KMS-11 (cell line): Measurements from ENCODE around the gene CACNG6.

Experiments
- H2AFZ ChIP-seq: fragments of 200-600 bp; sonication (generic); 2 replicates; pipeline ENCODE4 v1.6.1; 2016; ENCODE audit warnings: antibody characterized with exemption, mixed run types, low read depth
- H3K27ac ChIP-seq: fragments of 200-600 bp; sonication (generic); 2 replicates; pipeline ENCODE4 v1.6.1; 2016; ENCODE audit warnings: mild to moderate bottlenecking, mixed run types
- H3K27me3 ChIP-seq: fragments of 200-600 bp; sonication (generic); 2 replicates; pipeline ENCODE4 v1.6.1; 2017; ENCODE audit warnings: mild to moderate bottlenecking, low read depth, mixed run types, moderate library complexity; ENCODE audit not compliant: insufficient read depth
- H3K36me3 ChIP-seq: fragments of 200-600 bp; sonication (generic); 2 replicates; pipeline ENCODE4 v1.6.1; 2017; ENCODE audit warnings: mild to moderate bottlenecking, mixed run types; ENCODE audit not compliant: insufficient read depth
- H3K4me1 ChIP-seq: fragments of 200-600 bp; sonication (generic); 2 replicates; pipeline ENCODE4 v1.6.1; 2016; ENCODE audit warnings: mild to moderate bottlenecking, low read depth, mixed run types; ENCODE audit not compliant: poor library complexity, severe bottlenecking
- H3K4me2 ChIP-seq: fragments of 200-600 bp; sonication (generic); 2 replicates; pipeline ENCODE4 v1.7.0; 2016; ENCODE audit warnings: mild to moderate bottlenecking, mixed run types
- H3K4me3 ChIP-seq: fragments of 200-600 bp; sonication (generic); IDR thresholded peaks from 2 replicates; pipeline ENCODE4 v1.6.1; 2017; ENCODE audit warnings: low read depth, low read length, mixed read lengths; ENCODE audit not compliant: insufficient read depth
- H3K79me2 ChIP-seq: fragments of 200-600 bp; sonication (generic); 2 replicates; pipeline ENCODE4 v1.6.1; 2016; ENCODE audit warnings: low read depth, mixed run types; ENCODE audit not compliant: insufficient read depth
- H3K9ac ChIP-seq: fragments of 200-600 bp; sonication (generic); 2 replicates; pipeline ENCODE4 v1.6.1; 2016; ENCODE audit warnings: mild to moderate bottlenecking, mixed run types
- H4K20me1 ChIP-seq: fragments of 200-600 bp; sonication (generic); 2 replicates; pipeline ENCODE4 v1.6.1; 2016; ENCODE audit warnings: mild to moderate bottlenecking, mixed run types; ENCODE audit not compliant: insufficient read depth
- TF ChIP-seq, protein P1 (sequence below): fragments of 200-600 bp; sonication (generic); conservative IDR thresholded peaks from 2 replicates; pipeline ENCODE4 v1.6.1; 2017; ENCODE audit warnings: low read depth, mild to moderate bottlenecking, antibody characterized with exemption, low read length, moderate library complexity, mixed read lengths

The CACNG6 gene

DNA sequence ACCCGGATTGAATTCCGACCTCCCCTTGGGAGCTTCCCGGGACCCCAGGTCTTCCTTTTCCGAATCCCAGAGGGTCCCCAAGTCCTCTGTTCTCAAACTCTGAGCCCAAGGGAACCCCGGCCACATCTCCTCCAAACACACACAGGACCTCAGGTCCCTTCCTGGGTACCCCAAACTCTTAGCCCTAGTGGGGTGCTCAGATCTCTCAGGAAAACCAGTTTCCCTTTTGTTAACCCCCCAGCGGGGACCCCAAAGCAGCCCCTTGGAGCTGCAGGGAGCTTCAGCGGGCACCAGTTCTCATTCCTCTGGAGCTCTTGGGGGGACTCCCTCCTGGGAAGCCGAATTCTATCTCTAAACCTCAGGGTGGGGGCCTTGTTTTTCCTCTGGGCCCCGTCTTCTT is 774 bp downstream of the CACNG6 start:
- Histone ChIP-seq H3K4me2 (no peak overlapping the region), H3K4me3 (no peak overlapping the region)

DNA sequence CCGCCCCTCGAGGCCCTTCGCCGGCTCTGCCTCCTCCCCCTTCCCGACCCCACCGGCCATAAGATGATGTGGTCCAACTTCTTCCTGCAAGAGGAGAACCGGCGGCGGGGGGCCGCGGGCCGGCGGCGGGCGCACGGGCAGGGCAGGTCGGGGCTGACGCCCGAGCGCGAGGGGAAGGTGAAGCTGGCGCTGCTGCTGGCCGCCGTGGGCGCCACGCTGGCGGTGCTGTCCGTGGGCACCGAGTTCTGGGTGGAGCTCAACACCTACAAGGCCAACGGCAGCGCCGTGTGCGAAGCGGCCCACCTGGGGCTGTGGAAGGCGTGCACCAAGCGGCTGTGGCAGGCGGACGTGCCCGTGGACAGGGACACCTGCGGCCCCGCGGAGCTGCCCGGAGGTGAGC is 1.4 kb downstream of the CACNG6 start:
- H3K27me3 ChIP-seq = no peaks in the 10 kb centered on the region; the same call in 1 of the 2 replicates
- H3K4me2 ChIP-seq = no peak overlapping the region

More for the DNA sequence above, 774 bp downstream of the CACNG6 start:
- no peaks in the 10 kb centered on the region; the same call in 1 of the 2 replicates for H3K27me3 ChIP-seq
- H3K27ac ChIP-seq = no peak overlapping the region
- H3K36me3 ChIP-seq = no peaks in the 10 kb centered on the region
- H2AFZ ChIP-seq = no peak overlapping the region
- H4K20me1 ChIP-seq = no peaks in the 10 kb centered on the region
- H3K79me2 ChIP-seq = no peaks in the 10 kb centered on the region
- no peaks in the 10 kb centered on the region for H3K4me1 ChIP-seq
- H3K9ac ChIP-seq = no peak overlapping the region
- TF ChIP-seq, protein P1, sequence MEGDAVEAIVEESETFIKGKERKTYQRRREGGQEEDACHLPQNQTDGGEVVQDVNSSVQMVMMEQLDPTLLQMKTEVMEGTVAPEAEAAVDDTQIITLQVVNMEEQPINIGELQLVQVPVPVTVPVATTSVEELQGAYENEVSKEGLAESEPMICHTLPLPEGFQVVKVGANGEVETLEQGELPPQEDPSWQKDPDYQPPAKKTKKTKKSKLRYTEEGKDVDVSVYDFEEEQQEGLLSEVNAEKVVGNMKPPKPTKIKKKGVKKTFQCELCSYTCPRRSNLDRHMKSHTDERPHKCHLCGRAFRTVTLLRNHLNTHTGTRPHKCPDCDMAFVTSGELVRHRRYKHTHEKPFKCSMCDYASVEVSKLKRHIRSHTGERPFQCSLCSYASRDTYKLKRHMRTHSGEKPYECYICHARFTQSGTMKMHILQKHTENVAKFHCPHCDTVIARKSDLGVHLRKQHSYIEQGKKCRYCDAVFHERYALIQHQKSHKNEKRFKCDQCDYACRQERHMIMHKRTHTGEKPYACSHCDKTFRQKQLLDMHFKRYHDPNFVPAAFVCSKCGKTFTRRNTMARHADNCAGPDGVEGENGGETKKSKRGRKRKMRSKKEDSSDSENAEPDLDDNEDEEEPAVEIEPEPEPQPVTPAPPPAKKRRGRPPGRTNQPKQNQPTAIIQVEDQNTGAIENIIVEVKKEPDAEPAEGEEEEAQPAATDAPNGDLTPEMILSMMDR = no peak

DNA sequence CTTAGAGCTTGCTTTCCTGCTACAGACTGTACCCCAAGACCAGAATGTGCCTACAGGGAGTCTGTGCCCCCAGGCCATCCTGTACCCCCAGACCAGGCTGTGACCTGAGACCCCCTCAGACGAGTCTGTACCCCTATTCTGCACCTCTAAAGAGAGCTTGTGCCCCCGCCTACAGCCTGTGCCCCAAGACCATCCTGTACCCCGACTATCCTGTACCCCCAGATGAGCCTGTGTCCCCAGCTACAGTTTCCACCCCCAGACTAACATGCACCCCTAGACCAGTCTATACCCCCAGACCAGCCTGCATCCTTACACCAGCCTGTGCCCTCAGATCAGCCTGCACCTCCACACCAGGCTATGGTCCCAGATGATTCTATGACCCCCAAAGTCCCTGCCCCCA is 2.0 kb downstream of the CACNG6 start:
- H3K36me3 ChIP-seq = no peaks in the 10 kb centered on the region
- no peaks in the 10 kb centered on the region; the same call in 1 of the 2 replicates for H3K27me3 ChIP-seq
- H3K4me3 ChIP-seq = no peak overlapping the region
- TF ChIP-seq, protein P1 = no peak
- no peaks in the 10 kb centered on the region for H3K79me2 ChIP-seq
- no peak overlapping the region for H3K27ac ChIP-seq
- no peaks in the 10 kb centered on the region for H3K4me1 ChIP-seq
- H2AFZ ChIP-seq = no peak overlapping the region
- H3K9ac ChIP-seq = no peak overlapping the region
- no peaks in the 10 kb centered on the region for H4K20me1 ChIP-seq
- H3K4me2 ChIP-seq = no peak overlapping the region

More for the DNA sequence above, 1.4 kb downstream of the CACNG6 start:
- no peak overlapping the region for H2AFZ ChIP-seq
- no peaks in the 10 kb centered on the region for H3K79me2 ChIP-seq
- no peak overlapping the region for H3K27ac ChIP-seq
- no peaks in the 10 kb centered on the region for H3K4me1 ChIP-seq
- TF ChIP-seq, protein P1 = no peak
- H4K20me1 ChIP-seq = no peaks in the 10 kb centered on the region
- H3K4me3 ChIP-seq = no peak overlapping the region
- H3K9ac ChIP-seq = no peak overlapping the region
- H3K36me3 ChIP-seq = no peaks in the 10 kb centered on the region

DNA sequence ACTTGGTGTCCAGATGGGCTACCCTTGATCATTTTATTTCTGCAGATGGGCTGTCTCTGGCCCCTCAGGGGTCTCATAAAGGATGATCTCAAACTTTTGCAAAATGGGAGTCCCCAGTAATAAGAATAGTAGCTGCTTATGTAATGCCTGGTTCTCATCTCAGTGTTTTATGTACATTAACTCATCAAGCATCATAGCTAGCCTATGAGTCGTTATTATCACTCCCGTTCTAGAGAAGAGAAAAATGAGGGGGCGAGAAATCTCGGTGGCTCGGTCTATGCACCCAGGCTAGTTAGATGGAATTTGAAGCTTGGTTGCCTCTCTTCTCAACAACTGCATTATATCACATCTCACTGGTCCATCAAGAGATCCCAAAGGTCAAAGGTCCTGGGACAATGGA is 3.4 kb downstream of the CACNG6 start:
- TF ChIP-seq, protein P1 = no peak
- Histone ChIP-seq H3K27ac (no peak overlapping the region), H3K4me3 (no peak overlapping the region), H3K79me2 (no peaks in the 10 kb centered on the region), H3K27me3 (no peaks in the 10 kb centered on the region; the same call in 1 of the 2 replicates), H4K20me1 (no peaks in the 10 kb centered on the region), H3K4me1 (no peaks in the 10 kb centered on the region), H3K9ac (no peak overlapping the region), H3K36me3 (no peaks in the 10 kb centered on the region), H3K4me2 (no peak overlapping the region), H2AFZ (no peak overlapping the region)
